Stimulated activated CD4-positive, alpha-beta T cell treated with anti-CD3 and anti-CD28 coated beads, Interleukin-4, amount 100 ng/mL, for 48 hours (primary cell): ENCODE results near the gene SERPINH1.

Experiments used
- DNase-seq, 2 donors: peaks; one replicate each; pipeline ENCODE4 v3.0.0-alpha.2; 2020; ENCODE audit warnings: low read depth in 2 of 2

The SERPINH1 gene

GRCh38 chr11:75554258-75555022 is 7.6 kb upstream of the SERPINH1 start:
- no peak for DNase-seq

DNA sequence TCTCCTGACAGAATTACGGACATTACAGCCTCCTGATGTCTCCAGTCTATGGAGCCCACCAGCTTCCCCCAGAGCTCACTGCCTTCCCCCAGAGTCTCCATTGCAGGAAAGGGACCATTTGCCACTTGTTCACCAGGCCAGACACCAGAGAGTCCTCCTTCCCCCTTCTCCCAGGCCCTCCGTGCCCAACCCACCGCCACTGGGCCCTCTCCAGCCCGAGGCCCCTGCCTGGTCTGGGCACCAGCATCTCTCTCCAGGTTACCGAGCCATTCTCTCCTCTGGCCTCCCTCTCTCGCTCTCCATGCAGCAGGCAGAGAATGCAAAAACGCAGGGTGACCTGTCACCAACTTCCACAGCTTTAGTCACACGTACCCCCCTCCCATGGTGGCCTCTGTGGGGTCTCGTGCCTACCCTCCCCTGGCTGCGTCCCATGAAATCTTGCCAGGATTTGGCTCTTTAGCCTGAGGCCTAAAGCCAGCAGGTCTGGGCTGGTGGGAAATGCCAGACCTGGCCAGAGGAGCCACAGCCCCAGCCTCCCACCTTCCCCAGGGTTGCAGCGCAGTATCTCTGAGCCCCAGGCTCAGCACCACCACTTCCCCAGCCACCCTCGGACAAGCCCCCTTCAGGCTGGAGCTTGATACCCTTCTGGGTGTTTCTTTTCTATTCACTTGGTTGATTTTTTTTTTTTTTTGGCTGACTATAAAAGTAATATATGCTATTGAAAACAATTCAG is 6.8 kb upstream of the SERPINH1 start:
- no peak for DNase-seq

- no peak for DNase-seq
Measured at GRCh38 chr11:75556275-75556674, 5.8 kb upstream of the SERPINH1 start.

DNA sequence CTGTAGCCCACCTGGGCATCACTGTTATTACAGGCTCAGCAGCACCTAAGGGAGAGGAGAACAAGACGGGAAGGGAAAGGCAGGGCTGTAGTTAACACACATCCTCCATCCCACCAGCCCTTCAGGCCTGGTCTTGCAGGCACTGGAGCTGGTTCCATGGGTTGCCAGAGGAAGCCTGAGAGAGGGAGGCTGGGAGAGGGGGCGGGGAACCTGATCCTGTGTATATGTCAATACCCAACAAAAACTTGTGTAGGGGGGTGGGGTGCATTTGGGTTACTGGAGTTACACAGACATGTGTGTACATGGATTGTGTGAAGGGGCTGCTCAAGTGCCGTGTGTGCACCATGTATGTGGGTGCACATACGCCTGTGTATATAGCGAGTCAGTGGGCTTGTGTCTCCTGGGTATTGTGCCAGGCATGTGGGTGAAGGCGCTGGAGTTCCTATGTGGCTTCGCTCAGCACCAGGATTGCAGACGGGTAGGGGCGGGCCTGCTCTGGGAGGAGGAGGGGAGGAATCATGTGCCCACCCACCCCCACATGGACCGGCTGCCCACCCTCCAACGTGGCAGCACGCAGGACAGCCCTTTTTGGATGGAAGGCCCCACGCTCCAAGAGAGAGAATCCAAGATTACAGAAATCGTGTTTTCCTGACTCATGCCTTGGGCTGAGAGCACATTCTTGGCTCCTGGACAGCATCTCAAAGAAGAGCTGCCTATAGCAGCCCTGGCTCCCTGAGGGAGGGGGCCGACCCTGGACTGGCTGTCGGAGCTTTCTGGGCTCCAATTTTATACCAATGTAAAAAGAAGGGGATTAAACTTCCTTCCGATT is 4.2 kb upstream of the SERPINH1 start:
- DNase-seq = no peak

DNA sequence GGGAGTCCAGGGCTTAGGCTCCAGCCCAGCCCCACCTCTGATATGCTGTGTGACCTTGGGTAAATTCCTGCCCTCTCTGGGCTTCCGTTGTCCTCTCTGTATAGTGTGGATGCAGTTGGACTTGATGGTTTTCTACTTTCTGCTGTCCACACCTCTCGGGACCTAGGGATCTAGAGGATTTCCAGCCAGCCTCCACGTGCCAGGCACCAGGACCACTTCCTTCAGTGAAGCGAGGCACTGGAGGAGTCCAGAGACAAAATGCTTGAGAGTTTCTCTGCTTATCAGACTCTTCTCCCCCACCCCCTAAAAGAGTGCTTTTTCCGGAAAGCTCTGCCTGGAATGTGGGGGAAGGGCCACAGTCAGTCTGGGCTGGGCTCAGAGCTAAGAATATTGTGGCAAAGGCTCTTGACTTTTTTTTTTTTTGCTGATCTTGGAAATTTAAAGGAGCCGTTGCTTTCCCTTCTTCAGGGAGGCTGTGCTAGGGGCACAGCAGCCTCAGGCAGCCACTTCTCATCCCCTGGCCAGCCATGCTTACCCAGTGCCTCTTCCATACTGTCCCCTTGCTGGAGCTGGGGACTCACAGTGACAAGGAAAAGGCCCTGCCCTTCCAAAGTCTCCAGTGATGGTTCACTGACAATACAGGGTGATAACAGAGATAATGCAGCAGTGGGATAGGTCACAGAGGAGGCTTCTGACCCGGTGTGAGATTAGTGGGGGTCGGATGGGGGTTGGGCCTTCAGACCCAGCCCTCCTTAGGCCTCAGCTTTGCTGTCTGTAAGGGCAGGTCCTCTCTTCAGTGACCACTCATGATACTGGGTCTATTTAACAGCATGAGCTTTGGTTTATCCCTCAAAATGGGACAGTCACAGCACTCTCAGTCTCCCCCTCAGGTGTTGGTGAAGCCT is 2.9 kb upstream of the SERPINH1 start:
- DNase-seq = no peak

DNA sequence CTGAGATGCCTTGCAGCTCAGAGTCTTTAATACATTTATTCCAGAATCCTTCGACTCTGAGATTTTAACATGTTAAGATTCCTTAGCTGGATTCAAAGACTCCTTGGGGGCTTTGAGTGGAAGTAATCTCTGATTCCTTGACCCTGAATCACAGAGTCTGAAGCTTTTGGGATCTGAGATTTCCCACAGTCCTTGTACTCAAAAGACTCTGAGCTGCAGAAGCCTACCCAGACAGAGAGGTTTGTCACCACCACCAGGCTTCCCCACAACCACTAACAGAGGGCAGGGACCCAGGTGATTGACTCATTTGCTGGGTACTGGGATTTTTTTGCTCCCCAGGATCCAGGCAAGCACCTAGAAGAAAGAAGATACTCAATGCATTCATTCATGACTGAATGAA is 1.4 kb upstream of the SERPINH1 start:
- no peak for DNase-seq

DNA sequence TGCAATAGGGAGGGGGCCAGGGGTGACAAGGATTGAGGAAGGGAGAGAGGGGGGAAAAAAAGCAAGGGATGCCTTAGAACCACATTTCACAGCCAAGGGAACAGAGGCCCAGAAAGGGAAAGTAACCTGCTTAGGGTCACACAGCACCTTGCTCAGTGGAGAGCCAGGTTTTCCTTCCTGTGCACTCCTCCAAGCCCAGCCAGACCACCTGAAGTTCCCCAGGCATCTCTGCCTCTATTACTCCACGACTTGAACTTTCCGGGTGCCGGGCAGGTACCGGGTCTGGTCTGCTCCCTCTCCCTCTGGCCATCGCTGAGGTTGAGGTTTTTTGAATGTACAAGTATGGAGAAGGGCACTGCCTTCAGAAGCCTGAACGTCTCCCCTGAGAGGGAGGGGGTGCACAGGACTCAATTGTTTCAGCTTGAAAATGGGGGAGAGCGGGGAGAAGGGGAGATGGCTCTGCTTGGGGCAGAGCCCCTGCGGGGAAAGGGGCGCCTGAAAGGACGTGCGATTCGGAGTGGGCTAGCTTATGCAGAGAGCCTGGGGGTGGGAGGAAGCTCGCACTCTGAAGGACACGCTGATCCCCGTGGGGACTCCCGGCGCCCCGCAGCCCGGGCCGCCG is 516 bp upstream of the SERPINH1 start:
- no peak for DNase-seq

DNA sequence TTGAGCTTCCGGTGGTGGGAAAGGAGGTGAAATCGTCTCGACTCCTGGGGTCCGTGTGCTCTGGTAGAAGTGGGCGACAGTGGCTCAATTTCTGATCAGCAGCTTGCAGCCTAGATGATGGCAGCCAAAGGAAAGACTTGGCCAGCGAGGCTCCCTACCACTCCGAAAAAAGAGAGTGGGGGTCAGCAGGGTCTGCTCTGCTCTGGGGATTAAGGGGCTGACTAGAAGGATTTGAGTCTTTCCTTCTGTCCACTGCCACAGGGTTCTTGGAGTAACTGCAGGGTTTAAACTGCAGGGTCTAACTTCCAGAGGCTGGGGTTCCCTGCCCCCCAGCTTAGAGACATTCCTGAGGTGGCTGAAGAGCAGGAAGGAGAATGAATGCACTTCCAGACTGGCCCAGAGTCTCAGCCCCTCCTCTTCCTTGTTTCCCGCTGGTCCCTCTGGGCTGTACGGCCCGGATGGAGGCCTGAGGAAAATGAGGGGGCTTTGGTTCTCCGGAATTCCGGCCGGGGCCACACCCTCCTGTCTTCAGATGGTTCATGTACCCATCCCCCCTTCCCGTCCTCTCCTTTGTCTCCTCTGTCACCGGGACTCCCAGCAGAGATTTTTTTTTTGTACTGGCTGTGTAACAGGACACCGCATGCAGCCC is 907 bp downstream of the SERPINH1 start:
- DNase-seq = no peak

DNA sequence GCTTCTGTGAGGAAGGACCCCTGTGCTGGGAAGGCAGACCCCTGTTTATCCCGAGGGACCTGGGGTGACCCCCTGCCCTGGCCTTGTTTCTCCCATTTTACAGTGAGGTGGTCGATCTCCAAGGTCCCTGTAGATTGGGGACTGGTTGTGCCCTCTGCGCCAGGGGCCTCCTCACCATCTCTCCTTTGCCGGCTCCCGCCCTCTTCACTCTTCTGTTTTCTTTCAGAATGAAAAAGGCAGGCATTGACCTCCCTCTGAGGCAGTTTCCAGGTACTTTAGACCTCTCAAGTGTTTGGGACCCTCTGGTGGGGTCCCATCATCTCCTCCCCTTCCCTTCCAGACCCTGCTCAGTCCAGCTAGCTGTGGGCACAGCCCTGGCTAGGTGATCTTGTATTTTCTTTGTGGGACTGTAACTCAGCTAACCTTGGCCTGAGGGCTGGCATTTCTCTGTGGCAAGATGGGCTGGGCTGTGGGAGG is 1.5 kb downstream of the SERPINH1 start:
- no peak for DNase-seq

DNA sequence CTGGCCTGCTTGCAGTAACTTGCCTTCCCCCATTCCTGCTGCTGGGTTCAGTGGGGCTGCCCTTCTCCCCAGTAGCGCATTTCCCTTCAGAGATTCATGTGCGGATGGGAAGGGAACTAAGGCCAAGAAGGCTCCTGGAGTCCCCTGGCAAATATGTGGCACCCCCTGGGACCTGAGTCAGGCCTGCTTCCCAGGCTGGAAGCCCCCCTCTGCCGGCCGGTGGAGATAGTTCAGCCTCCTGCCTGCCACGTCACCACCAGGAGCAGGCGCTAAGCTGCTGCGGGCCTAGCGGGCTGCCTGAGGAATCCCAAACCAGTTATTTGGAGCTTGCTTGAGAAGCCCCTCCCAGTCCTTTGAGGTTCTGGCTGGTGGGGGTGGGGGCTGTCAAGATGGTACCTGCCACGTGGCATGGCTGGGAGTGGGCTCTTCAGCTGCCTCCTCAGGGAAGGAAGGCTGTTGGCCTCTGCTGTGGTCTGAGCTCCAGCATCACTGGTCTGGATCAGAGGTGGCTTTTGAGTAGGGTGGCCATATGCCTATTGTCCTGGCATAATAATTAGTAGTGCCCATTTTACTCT is 2.0 kb downstream of the SERPINH1 start:
- no peak for DNase-seq

- no peak for DNase-seq
Measured at GRCh38 chr11:75565221-75565814, 3.3 kb downstream of the SERPINH1 start.

- DNase-seq = no peak
Measured at GRCh38 chr11:75565916-75566762, 4.1 kb downstream of the SERPINH1 start.

GRCh38 chr11:75566763-75567279 is 4.8 kb downstream of the SERPINH1 start:
- DNase-seq = no peak

GRCh38 chr11:75567971-75568370 is 5.9 kb downstream of the SERPINH1 start:
- DNase-seq = no peak

DNA sequence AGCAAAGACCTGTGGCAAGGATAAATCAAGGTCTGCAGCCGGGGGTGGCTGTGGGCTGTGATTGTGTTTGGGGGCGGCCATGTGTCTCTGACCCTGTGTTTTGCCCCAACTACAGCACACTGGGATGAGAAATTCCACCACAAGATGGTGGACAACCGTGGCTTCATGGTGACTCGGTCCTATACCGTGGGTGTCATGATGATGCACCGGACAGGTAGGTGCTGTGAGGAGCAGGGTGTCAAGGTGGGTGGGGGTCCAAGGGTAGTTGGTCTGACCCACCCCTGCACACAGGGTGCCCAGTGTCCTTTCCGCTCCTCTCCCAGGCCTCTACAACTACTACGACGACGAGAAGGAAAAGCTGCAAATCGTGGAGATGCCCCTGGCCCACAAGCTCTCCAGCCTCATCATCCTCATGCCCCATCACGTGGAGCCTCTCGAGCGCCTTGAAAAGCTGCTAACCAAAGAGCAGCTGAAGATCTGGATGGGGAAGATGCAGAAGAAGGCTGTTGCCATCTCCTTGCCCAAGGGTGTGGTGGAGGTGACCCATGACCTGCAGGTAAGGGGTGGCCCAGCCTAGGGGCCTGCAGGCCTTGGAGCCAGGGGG is 6.7 kb downstream of the SERPINH1 start:
- no peak for DNase-seq

DNA sequence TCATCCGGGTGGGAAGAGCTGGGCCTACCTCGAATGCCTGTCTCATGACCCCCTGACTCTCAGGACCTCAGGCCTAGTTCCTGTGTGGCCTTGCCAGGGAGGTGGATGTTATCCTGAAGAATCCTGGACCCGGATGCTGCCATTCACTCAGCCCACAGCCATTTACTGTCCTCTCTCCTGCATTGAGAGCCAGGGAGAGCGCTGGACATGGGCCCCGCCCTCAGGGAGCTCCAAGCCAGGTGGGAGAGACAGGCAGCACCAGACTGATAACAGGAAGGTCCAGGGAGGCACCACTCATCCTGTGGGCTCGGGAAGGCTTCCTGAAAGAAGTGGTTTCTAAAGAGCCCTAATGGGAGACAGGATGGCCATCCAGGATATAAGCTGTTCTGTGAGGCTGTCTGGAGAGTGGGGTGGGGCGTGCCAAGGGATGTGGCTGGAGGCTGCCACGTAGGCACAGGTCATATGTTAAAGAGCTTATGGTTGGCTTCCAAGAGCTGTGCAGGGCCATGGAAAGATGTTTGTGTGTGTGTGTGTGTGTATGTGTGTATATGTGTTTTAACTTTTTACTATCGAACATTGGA is 8.6 kb downstream of the SERPINH1 start:
- DNase-seq = no peak

- no peak for DNase-seq
Measured at GRCh38 chr11:75571625-75572024, 9.6 kb downstream of the SERPINH1 start.

- DNase-seq = no peak
Measured at GRCh38 chr11:75572744-75573143, 10.7 kb downstream of the SERPINH1 start.
